ENCODE data around the gene LAYN. TPM values are rescaled to one million over a fixed set of nuclear protein-coding genes. Genes with fewer than 3 reads are reported as not detected.

The LAYN gene
- total and polyA plus RNA-seq, 2 of the 4 experiments (the other 2 are of a cell fraction): 92.5 to 118 TPM

DNA sequence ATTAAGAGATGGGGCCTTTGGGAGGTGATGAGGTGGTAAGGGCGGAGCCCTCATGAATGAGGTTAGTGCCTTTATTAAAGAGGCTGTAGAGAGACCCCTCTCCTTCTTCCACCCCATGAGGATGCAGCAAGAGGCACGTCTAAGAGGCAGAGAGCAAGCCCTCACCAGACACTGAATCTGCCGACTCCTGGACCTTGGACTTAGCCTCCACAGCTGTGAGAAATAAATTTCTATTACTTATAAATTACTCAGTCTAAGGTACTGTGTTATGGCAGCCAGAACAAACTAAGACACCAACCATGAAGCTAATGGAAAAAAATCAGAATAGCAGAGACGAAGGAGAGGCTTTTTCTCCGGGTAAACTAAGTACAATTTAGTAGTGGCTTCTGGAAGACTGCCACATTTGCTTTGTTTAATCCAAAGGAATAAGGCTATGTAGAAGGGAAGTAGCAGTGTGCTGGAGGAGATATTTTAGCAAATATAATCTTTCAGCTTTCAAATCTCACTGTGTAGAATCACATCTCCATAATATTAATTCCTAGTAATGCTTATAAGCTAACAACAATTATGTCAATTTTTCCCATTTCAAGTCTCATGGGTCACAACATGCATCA lies 49.5 kb downstream of the LAYN start:
- Histone ChIP-seq H3K14ac (replicated peaks; ENCODE audit: low read depth, low read length) (no peak overlapping the region), H4K5ac (ENCODE audit: low read depth, low read length) (no peak overlapping the region), H2BK120ac (ENCODE audit: low read depth, low read length) (no peak overlapping the region), H3K9me3 (ENCODE audit: control insufficient read depth, insufficient read depth, low read length) (peaks cover 2% of the 10 kb centered on the region; the same call in 1 of the 2 replicates), H4K20me1 (ENCODE audit: insufficient read depth, low read length) (no peaks in the 10 kb centered on the region), H3K4me2 (ENCODE audit: low read depth, low read length) (no peak overlapping the region), H2BK5ac (ENCODE audit: low read depth, low read length, poor library complexity, severe bottlenecking) (no peak overlapping the region), H2AFZ (replicated peaks; ENCODE audit: low read length, poor library complexity) (no peak overlapping the region), H3K4me1 (ENCODE audit: control insufficient read depth, insufficient read depth, low read length) (peaks cover 2% of the 10 kb centered on the region; the same call in 1 of the 2 replicates), H3K4ac (ENCODE audit: low read depth, low read length) (no peak overlapping the region), H2BK15ac (ENCODE audit: low read depth, low read length) (no peak overlapping the region), H3K56ac (ENCODE audit: extremely low read depth, insufficient read depth, low read length) (no peak overlapping the region), H3K18ac (ENCODE audit: low read depth, low read length) (no peak overlapping the region), H2AK9ac (replicated peaks; ENCODE audit: low read depth, low read length, poor library complexity) (no peak overlapping the region), H2BK20ac (ENCODE audit: low read depth, low read length) (no peak overlapping the region), H3K27ac (ENCODE audit: insufficient read depth, low read length) (no peak overlapping the region), H3K9me1 (ENCODE audit: insufficient read depth, low read length) (no peaks in the 10 kb centered on the region), H4K8ac (ENCODE audit: low read depth in 2 of 2, low read length in 2 of 2) (no peak overlapping the region), H3K23ac (ENCODE audit: low read depth, low read length) (no peak overlapping the region), H3K79me1 (ENCODE audit: low read depth in 1 of 2, low read length in 2 of 2) (no peaks in the 10 kb centered on the region), H3K36me3 (ENCODE audit: control insufficient read depth, insufficient read depth, low read length) (no peaks in the 10 kb centered on the region), H4K91ac (ENCODE audit: insufficient read depth, low read depth, low read length) (no peak overlapping the region), H3K4me3 (ENCODE audit: insufficient read depth, low read depth, low read length) (no peak overlapping the region), H3K9ac (ENCODE audit: low read depth, low read length) (no peak overlapping the region), H2AK5ac (ENCODE audit: low read depth, low read length) (no peak overlapping the region), H3K27me3 (ENCODE audit: control insufficient read depth, insufficient read depth, low read length) (0 out of 2 replicates have a peak, but pooled peaks cover 2% of the 10 kb centered on the region)
- DNase-seq (no peak), ATAC-seq (ENCODE audit: low read depth) (no peak)
- TF ChIP-seq, protein P1, sequence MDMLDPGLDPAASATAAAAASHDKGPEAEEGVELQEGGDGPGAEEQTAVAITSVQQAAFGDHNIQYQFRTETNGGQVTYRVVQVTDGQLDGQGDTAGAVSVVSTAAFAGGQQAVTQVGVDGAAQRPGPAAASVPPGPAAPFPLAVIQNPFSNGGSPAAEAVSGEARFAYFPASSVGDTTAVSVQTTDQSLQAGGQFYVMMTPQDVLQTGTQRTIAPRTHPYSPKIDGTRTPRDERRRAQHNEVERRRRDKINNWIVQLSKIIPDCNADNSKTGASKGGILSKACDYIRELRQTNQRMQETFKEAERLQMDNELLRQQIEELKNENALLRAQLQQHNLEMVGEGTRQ (IDR thresholded peaks at IDR 0.05; ENCODE audit: low read depth, low read length): no peak
- TF ChIP-seq MAFK (IDR thresholded peaks at IDR 0.05; ENCODE audit: low read depth, low read length) (no peak), POLR2A (IDR thresholded peaks at IDR 0.05; ENCODE audit: low read depth, low read length) (no peak), RFX5 (IDR thresholded peaks at IDR 0.05; ENCODE audit: low read depth, low read length) (no peak), BHLHE40 (IDR thresholded peaks at IDR 0.05; ENCODE audit: low read depth, low read length) (no peak), NFE2L2 (IDR thresholded peaks at IDR 0.05; ENCODE audit: low read depth, low read length) (no peak), SMC3 (IDR thresholded peaks at IDR 0.05; ENCODE audit: low read depth, low read length) (no peak), RAD21 (IDR thresholded peaks at IDR 0.05; ENCODE audit: low read length) (no peak), CHD1 (IDR thresholded peaks at IDR 0.05; ENCODE audit: low read depth, low read length) (no peak), MAZ (IDR thresholded peaks at IDR 0.05; ENCODE audit: borderline replicate concordance, low read depth, low read length) (no peak), FOS (IDR thresholded peaks at IDR 0.05; ENCODE audit: low read depth, low read length) (no peak), CEBPB (IDR thresholded peaks at IDR 0.05; ENCODE audit: low read depth, low read length) (no peak), MXI1 (IDR thresholded peaks at IDR 0.05; ENCODE audit: borderline replicate concordance, low read depth, low read length) (no peak), RCOR1 (IDR thresholded peaks at IDR 0.05; ENCODE audit: insufficient replicate concordance, low read length) (no peak)
- TF ChIP-seq, protein P2, sequence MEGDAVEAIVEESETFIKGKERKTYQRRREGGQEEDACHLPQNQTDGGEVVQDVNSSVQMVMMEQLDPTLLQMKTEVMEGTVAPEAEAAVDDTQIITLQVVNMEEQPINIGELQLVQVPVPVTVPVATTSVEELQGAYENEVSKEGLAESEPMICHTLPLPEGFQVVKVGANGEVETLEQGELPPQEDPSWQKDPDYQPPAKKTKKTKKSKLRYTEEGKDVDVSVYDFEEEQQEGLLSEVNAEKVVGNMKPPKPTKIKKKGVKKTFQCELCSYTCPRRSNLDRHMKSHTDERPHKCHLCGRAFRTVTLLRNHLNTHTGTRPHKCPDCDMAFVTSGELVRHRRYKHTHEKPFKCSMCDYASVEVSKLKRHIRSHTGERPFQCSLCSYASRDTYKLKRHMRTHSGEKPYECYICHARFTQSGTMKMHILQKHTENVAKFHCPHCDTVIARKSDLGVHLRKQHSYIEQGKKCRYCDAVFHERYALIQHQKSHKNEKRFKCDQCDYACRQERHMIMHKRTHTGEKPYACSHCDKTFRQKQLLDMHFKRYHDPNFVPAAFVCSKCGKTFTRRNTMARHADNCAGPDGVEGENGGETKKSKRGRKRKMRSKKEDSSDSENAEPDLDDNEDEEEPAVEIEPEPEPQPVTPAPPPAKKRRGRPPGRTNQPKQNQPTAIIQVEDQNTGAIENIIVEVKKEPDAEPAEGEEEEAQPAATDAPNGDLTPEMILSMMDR (conservative IDR thresholded peaks at IDR 0.05; ENCODE audit: low read depth, low read length): no peak
- TF ChIP-seq, protein P3, sequence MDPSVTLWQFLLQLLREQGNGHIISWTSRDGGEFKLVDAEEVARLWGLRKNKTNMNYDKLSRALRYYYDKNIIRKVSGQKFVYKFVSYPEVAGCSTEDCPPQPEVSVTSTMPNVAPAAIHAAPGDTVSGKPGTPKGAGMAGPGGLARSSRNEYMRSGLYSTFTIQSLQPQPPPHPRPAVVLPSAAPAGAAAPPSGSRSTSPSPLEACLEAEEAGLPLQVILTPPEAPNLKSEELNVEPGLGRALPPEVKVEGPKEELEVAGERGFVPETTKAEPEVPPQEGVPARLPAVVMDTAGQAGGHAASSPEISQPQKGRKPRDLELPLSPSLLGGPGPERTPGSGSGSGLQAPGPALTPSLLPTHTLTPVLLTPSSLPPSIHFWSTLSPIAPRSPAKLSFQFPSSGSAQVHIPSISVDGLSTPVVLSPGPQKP (IDR thresholded peaks at IDR 0.05; ENCODE audit: borderline replicate concordance, low read depth, low read length): no peak
- CTCF ChIA-PET: no interaction called here
- no TSS peak for BruUV-seq (replicated peaks)
- in situ Hi-C loops (cut with MboI; ENCODE audit: low sequenced_read_pairs): loop anchor here (5.0 to 25.0 kb wide), 2 partner anchors 252 to 397 kb away; no protein-coding TSS in a partner anchor
- no CpG with 5 or more reads among the region's 5 CpGs for WGBS, 2 experiments (ENCODE audit: extremely low coverage in 2 of 2, insufficient read length in 1 of 2)
- intact Hi-C loops (cut with micrococcal nuclease): loop anchor here (5.0 to 10.0 kb wide), 2 partner anchors 135 to 252 kb away; no protein-coding TSS in a partner anchor
- POLR2A ChIA-PET (ENCODE audit: unreplicated experiment): no interaction called here
- dilution Hi-C loops (cut with HindIII; ENCODE audit: low sequenced_read_pairs, unreplicated experiment): no loop called here

Measured in IMR-90 (cell line).